ENCODE measurements around the gene ARHGAP22. TPM values are rescaled to one million over a fixed set of nuclear protein-coding genes. Genes with fewer than 3 reads are reported as not detected.
A peak's percentile ranks its signal among the peaks of the same experiment; 100 is the strongest.

Gene ARHGAP22
- total and polyA plus RNA-seq, 2 of the 4 experiments (the other 2 are of a cell fraction), result 28.3 to 30.2 TPM

DNA sequence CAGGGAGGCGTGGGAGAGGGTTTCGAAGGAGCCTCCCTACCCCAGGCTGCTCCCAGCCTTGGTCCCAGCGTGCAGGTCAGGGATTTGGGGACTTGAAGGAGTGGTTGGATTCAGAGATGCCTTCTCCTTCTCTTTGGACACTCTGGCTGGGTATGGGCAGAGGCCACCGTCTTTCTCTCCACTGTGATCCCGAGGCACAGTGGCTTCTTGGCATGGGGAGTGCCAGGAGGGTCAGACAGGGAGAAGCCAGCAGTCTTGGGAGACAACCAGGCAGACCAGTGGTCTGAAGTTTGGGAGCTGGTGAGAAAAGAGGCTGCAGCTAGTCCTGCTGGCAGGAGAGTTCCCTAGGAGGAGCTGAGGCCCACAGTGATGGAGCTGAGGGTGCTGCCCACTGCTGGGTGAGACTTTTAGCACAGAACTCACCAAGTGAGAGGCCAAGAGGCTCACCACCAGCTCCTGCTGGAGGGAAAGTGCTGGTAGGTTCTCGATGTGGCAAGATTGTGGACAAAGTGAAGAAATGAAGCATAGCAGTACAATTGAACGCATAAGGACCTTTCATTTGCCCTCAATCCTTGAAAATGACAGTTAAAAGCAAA is 44.6 kb upstream of the ARHGAP22 start:
- peaks cover 0 to 4% of the 10 kb centered on the region in 2 experiments; a peak in 1 of 4 replicates for H3K79me1 ChIP-seq (ENCODE audit: low read depth in 1 of 2, low read length in 2 of 2)
- no peak overlapping the region for H3K9ac ChIP-seq (ENCODE audit: low read depth, low read length)
- H3K36me3 ChIP-seq (ENCODE audit: control insufficient read depth, insufficient read depth, low read length), result no peaks in the 10 kb centered on the region
- H2BK15ac ChIP-seq (ENCODE audit: low read depth, low read length), result no peak overlapping the region
- H2BK20ac ChIP-seq (ENCODE audit: low read depth, low read length), result no peak overlapping the region
- H2AK5ac ChIP-seq (ENCODE audit: low read depth, low read length), result no peak overlapping the region
- H3K23ac ChIP-seq (ENCODE audit: low read depth, low read length), result peak overlapping the region; percentile 15; the same call in 1 of the 2 replicates
- CTCF ChIA-PET, result no interaction called here
- peak; percentile 48 for ATAC-seq (ENCODE audit: low read depth)
- no peak overlapping the region for H4K8ac ChIP-seq (ENCODE audit: low read depth in 2 of 2, low read length in 2 of 2)
- DNase-seq, result no peak
- H4K91ac ChIP-seq (ENCODE audit: insufficient read depth, low read depth, low read length), result no peak overlapping the region
- no TSS peak for BruUV-seq (replicated peaks)
- POLR2A ChIA-PET (ENCODE audit: unreplicated experiment), result interaction anchor here (0.6 kb wide), 1 partner anchor 276 kb away, joined by 5 read pairs; no protein-coding TSS in a partner anchor
- H3K9me3 ChIP-seq (ENCODE audit: control insufficient read depth, insufficient read depth, low read length), result no peaks in the 10 kb centered on the region
- in situ Hi-C loops (cut with MboI; ENCODE audit: low sequenced_read_pairs), result no loop called here
- no peak overlapping the region for H2BK5ac ChIP-seq (ENCODE audit: low read depth, low read length, poor library complexity, severe bottlenecking)
- no peak overlapping the region for H2AFZ ChIP-seq (replicated peaks; ENCODE audit: low read length, poor library complexity)
- no peak overlapping the region for H2BK120ac ChIP-seq (ENCODE audit: low read depth, low read length)
- no peak overlapping the region for H3K4me3 ChIP-seq (ENCODE audit: insufficient read depth, low read depth, low read length)
- TF ChIP-seq BHLHE40 (IDR thresholded peaks at IDR 0.05; ENCODE audit: low read depth, low read length), result no peak
- TF ChIP-seq NFE2L2 (IDR thresholded peaks at IDR 0.05; ENCODE audit: low read depth, low read length), result no peak
- no peak for TF ChIP-seq FOS (IDR thresholded peaks at IDR 0.05; ENCODE audit: low read depth, low read length)
- no peak for TF ChIP-seq CEBPB (IDR thresholded peaks at IDR 0.05; ENCODE audit: low read depth, low read length)
- TF ChIP-seq CHD1 (IDR thresholded peaks at IDR 0.05; ENCODE audit: low read depth, low read length), result no peak
- TF ChIP-seq MXI1 (IDR thresholded peaks at IDR 0.05; ENCODE audit: borderline replicate concordance, low read depth, low read length), result no peak
- TF ChIP-seq, protein P1, sequence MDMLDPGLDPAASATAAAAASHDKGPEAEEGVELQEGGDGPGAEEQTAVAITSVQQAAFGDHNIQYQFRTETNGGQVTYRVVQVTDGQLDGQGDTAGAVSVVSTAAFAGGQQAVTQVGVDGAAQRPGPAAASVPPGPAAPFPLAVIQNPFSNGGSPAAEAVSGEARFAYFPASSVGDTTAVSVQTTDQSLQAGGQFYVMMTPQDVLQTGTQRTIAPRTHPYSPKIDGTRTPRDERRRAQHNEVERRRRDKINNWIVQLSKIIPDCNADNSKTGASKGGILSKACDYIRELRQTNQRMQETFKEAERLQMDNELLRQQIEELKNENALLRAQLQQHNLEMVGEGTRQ (IDR thresholded peaks at IDR 0.05; ENCODE audit: low read depth, low read length), result no peak
- TF ChIP-seq RAD21 (IDR thresholded peaks at IDR 0.05; ENCODE audit: low read length), result no peak
- no peak for TF ChIP-seq MAFK (IDR thresholded peaks at IDR 0.05; ENCODE audit: low read depth, low read length)
- TF ChIP-seq RCOR1 (IDR thresholded peaks at IDR 0.05; ENCODE audit: insufficient replicate concordance, low read length), result no peak
- TF ChIP-seq, protein P2, sequence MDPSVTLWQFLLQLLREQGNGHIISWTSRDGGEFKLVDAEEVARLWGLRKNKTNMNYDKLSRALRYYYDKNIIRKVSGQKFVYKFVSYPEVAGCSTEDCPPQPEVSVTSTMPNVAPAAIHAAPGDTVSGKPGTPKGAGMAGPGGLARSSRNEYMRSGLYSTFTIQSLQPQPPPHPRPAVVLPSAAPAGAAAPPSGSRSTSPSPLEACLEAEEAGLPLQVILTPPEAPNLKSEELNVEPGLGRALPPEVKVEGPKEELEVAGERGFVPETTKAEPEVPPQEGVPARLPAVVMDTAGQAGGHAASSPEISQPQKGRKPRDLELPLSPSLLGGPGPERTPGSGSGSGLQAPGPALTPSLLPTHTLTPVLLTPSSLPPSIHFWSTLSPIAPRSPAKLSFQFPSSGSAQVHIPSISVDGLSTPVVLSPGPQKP (IDR thresholded peaks at IDR 0.05; ENCODE audit: borderline replicate concordance, low read depth, low read length), result no peak
- TF ChIP-seq, protein P3, sequence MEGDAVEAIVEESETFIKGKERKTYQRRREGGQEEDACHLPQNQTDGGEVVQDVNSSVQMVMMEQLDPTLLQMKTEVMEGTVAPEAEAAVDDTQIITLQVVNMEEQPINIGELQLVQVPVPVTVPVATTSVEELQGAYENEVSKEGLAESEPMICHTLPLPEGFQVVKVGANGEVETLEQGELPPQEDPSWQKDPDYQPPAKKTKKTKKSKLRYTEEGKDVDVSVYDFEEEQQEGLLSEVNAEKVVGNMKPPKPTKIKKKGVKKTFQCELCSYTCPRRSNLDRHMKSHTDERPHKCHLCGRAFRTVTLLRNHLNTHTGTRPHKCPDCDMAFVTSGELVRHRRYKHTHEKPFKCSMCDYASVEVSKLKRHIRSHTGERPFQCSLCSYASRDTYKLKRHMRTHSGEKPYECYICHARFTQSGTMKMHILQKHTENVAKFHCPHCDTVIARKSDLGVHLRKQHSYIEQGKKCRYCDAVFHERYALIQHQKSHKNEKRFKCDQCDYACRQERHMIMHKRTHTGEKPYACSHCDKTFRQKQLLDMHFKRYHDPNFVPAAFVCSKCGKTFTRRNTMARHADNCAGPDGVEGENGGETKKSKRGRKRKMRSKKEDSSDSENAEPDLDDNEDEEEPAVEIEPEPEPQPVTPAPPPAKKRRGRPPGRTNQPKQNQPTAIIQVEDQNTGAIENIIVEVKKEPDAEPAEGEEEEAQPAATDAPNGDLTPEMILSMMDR (conservative IDR thresholded peaks at IDR 0.05; ENCODE audit: low read depth, low read length), result no peak
- no peak for TF ChIP-seq RFX5 (IDR thresholded peaks at IDR 0.05; ENCODE audit: low read depth, low read length)
- no peak for TF ChIP-seq POLR2A (IDR thresholded peaks at IDR 0.05; ENCODE audit: low read depth, low read length)
- TF ChIP-seq SMC3 (IDR thresholded peaks at IDR 0.05; ENCODE audit: low read depth, low read length), result no peak
- TF ChIP-seq MAZ (IDR thresholded peaks at IDR 0.05; ENCODE audit: borderline replicate concordance, low read depth, low read length), result no peak
- dilution Hi-C loops (cut with HindIII; ENCODE audit: low sequenced_read_pairs, unreplicated experiment), result no loop called here
- WGBS, 2 experiments (ENCODE audit: extremely low coverage in 2 of 2, insufficient read length in 1 of 2), result 80% methylated on average over 1 of the region's 7 CpGs; no CpG with 5 or more reads in 1 of the 2 experiments
- peaks cover 3% of the 10 kb centered on the region; the same call in 1 of the 2 replicates for H3K9me1 ChIP-seq (ENCODE audit: insufficient read depth, low read length)
- no peak overlapping the region for H3K18ac ChIP-seq (ENCODE audit: low read depth, low read length)
- H3K27me3 ChIP-seq (ENCODE audit: control insufficient read depth, insufficient read depth, low read length), result no peaks in the 10 kb centered on the region
- no peak overlapping the region for H3K4me2 ChIP-seq (ENCODE audit: low read depth, low read length)
- H3K4ac ChIP-seq (ENCODE audit: low read depth, low read length), result no peak overlapping the region
- no peak overlapping the region for H2AK9ac ChIP-seq (replicated peaks; ENCODE audit: low read depth, low read length, poor library complexity)
- H3K4me1 ChIP-seq (ENCODE audit: control insufficient read depth, insufficient read depth, low read length), result no peaks in the 10 kb centered on the region
- H3K56ac ChIP-seq (ENCODE audit: extremely low read depth, insufficient read depth, low read length), result no peak overlapping the region
- no peak overlapping the region for H3K14ac ChIP-seq (replicated peaks; ENCODE audit: low read depth, low read length)
- no peaks in the 10 kb centered on the region for H4K20me1 ChIP-seq (ENCODE audit: insufficient read depth, low read length)
- H3K27ac ChIP-seq (ENCODE audit: insufficient read depth, low read length), result no peak overlapping the region
- no peak overlapping the region for H4K5ac ChIP-seq (ENCODE audit: low read depth, low read length)
- intact Hi-C loops (cut with micrococcal nuclease), result no loop called here

Data from IMR-90 (cell line).